Lower lobe of right lung (tissue), 2 donors: ENCODE measurements around the gene VILL. TPM values are rescaled to one million over a fixed set of nuclear protein-coding genes. Genes with fewer than 3 reads are reported as not detected.
A peak's percentile ranks its signal among the peaks of the same experiment; 100 is the strongest.

Experiments
- ATAC-seq, 2 donors: fragments of 200-7000 bp; cut with Tn5 transposase; one replicate each; pipeline ENCODE4 v1.9.1; 2020 to 2022; ENCODE audit warnings: mild to moderate bottlenecking in 2 of 2, moderate library complexity in 2 of 2
- DNase-seq: peaks from one replicate; pipeline ENCODE4 v3.0.0-alpha.2; 2020
- H3K27ac ChIP-seq: fragments of 200-600 bp; one replicate; pipeline ENCODE4 v1.8.0; 2022
- H3K27me3 ChIP-seq: fragments of 200-600 bp; one replicate; pipeline ENCODE4 v1.8.0; 2022; ENCODE audit warnings: low read depth
- H3K36me3 ChIP-seq: fragments of 200-600 bp; one replicate; pipeline ENCODE4 v1.8.0; 2022; ENCODE audit warnings: mild to moderate bottlenecking
- H3K4me1 ChIP-seq: fragments of 200-600 bp; one replicate; pipeline ENCODE4 v1.8.0; 2022
- H3K4me3 ChIP-seq: fragments of 200-600 bp; one replicate; pipeline ENCODE4 v1.8.0; 2022; ENCODE audit warnings: mild to moderate bottlenecking
- H3K9me3 ChIP-seq: fragments of 200-600 bp; one replicate; pipeline ENCODE4 v1.8.0; 2022
- intact Hi-C: fragments of 100-400 bp; cut with DNase I; formaldehyde crosslinking; loops from one replicate; pipeline ENCODE4 v1.11.0; 2022
- long read RNA-seq: library from polyadenylated mRNA; unstranded; transcript quantifications from one replicate; pipeline ENCODE4 v2.0.0, GENCODE V29; 2021
- total RNA-seq: library from RNA; stranded (reverse); fragmentation: NEBNext Ultra II Directional; extraction: Animal tissue kit (Norgen Biotek cat#: 25700); gene quantifications from one replicate; pipeline ENCODE4 v1.2.1, GENCODE V29; 2021
- TF ChIP-seq, protein P1 (sequence below): fragments of 200-600 bp; IDR thresholded peaks from one replicate; pipeline ENCODE4 v1.8.0; 2022; ENCODE audit warnings: antibody characterized with exemption, mild to moderate bottlenecking
- donor health status: DM: no; HTN: yes; CAD: no; lungs with severe emphysema.

Gene VILL
- total RNA-seq: 12.5 TPM
- long read RNA-seq, partial matches to known transcripts: 19 of 38 reads
- long read RNA-seq, other reads (novel, unspliced or antisense): 19 of 38 reads

- H3K27ac ChIP-seq: peak within 1 kb of the TSS; percentile 31
These were observed at the start of gene VILL for GRCh38 chr3:37990527-37990926. Gene VILL (plus strand): TSS chr3:37990786. CDS start chr3:37993673, 2,887 bp downstream.

GRCh38 chr3:37941608-37942508 lies 48.7 kb upstream of the VILL start:
- no peak overlapping the region for H3K4me3 ChIP-seq
- no peaks in the 10 kb centered on the region for H3K36me3 ChIP-seq
- intact Hi-C loops: no loop called here
- H3K4me1 ChIP-seq: peaks cover 38% of the 10 kb centered on the region
- no peak for ATAC-seq
- H3K27ac ChIP-seq: no peak overlapping the region
- TF ChIP-seq, protein P1, sequence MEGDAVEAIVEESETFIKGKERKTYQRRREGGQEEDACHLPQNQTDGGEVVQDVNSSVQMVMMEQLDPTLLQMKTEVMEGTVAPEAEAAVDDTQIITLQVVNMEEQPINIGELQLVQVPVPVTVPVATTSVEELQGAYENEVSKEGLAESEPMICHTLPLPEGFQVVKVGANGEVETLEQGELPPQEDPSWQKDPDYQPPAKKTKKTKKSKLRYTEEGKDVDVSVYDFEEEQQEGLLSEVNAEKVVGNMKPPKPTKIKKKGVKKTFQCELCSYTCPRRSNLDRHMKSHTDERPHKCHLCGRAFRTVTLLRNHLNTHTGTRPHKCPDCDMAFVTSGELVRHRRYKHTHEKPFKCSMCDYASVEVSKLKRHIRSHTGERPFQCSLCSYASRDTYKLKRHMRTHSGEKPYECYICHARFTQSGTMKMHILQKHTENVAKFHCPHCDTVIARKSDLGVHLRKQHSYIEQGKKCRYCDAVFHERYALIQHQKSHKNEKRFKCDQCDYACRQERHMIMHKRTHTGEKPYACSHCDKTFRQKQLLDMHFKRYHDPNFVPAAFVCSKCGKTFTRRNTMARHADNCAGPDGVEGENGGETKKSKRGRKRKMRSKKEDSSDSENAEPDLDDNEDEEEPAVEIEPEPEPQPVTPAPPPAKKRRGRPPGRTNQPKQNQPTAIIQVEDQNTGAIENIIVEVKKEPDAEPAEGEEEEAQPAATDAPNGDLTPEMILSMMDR: no peak
- H3K9me3 ChIP-seq: no peaks in the 10 kb centered on the region
- DNase-seq: no peak
- no peaks in the 10 kb centered on the region for H3K27me3 ChIP-seq

More at GRCh38 chr3:37990527-37990926, at the start of gene VILL:
- Histone ChIP-seq H3K4me3 (peak within 1 kb of the TSS; percentile 19), H3K4me1 (peaks cover 44% of the 10 kb centered on the region), H3K27me3 (no peaks in the 10 kb centered on the region), H3K9me3 (no peaks in the 10 kb centered on the region), H3K36me3 (no peaks in the 10 kb centered on the region)
- DNase-seq: peak; percentile 71
- TF ChIP-seq, protein P1: no peak
- intact Hi-C loops: no loop called here
- peak; percentile 7 to 33 for ATAC-seq

GRCh38 chr3:37942646-37943045 lies 47.9 kb upstream of the VILL start:
- Histone ChIP-seq H3K4me3 (no peak overlapping the region), H3K9me3 (no peaks in the 10 kb centered on the region), H3K27me3 (no peaks in the 10 kb centered on the region), H3K4me1 (peaks cover 42% of the 10 kb centered on the region), H3K36me3 (no peaks in the 10 kb centered on the region), H3K27ac (no peak overlapping the region)
- no peak for ATAC-seq
- intact Hi-C loops: no loop called here
- no peak for DNase-seq
- TF ChIP-seq, protein P1: no peak

DNA sequence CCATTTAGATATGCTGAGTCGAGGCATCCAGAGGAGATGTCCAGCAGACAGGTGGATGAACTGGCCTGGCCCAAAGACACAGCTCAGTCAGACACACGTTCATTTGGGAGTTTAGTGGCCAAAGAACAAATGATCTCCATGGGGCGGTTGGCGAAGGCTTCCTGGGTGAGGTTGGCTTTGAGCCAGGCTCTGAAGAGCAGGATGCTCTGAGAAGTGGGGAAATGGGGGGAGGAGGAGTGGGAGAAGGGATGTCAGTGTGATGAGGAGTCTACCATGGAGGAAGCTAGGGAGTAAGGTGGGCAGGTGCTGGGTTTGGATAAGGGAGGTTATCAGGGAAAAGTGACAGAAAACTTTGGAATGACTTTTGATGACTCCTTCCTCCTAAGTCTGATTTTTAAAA lies 47.5 kb upstream of the VILL start:
- intact Hi-C loops: no loop called here
- TF ChIP-seq, protein P1: no peak
- no peaks in the 10 kb centered on the region for H3K9me3 ChIP-seq
- no peaks in the 10 kb centered on the region for H3K27me3 ChIP-seq
- H3K4me1 ChIP-seq: peaks cover 42% of the 10 kb centered on the region
- H3K36me3 ChIP-seq: no peaks in the 10 kb centered on the region
- DNase-seq (no peak), ATAC-seq (no peak)
- H3K27ac ChIP-seq: no peak overlapping the region
- no peak overlapping the region for H3K4me3 ChIP-seq

GRCh38 chr3:37943631-37944314 lies 46.8 kb upstream of the VILL start:
- H3K36me3 ChIP-seq: no peaks in the 10 kb centered on the region
- ATAC-seq (no peak), DNase-seq (no peak)
- H3K9me3 ChIP-seq: no peaks in the 10 kb centered on the region
- H3K27me3 ChIP-seq: no peaks in the 10 kb centered on the region
- H3K4me1 ChIP-seq: peaks cover 42% of the 10 kb centered on the region
- H3K27ac ChIP-seq: peak overlapping the region; percentile 3
- intact Hi-C loops: no loop called here
- TF ChIP-seq, protein P1: no peak
- H3K4me3 ChIP-seq: no peak overlapping the region
